Omental fat pad (tissue), 4 donors: ENCODE data around the gene CYBC1. TPM values are rescaled to one million over a fixed set of nuclear protein-coding genes. Genes with fewer than 3 reads are reported as not detected.
A peak's percentile ranks its signal among the peaks of the same experiment; 100 is the strongest.

Experiments
- ATAC-seq: fragments of 150-250 bp; one replicate; pipeline ENCODE4 v1.9.1; 2016; ENCODE audit warnings: mild to moderate bottlenecking, moderate library complexity; ENCODE audit not compliant: low FRiP score
- DNase-seq: peaks from one replicate; pipeline ENCODE4 v3.0.0-alpha.2; 2019; ENCODE audit warnings: low spot score
- CTCF ChIP-seq, 3 donors: fragments of 450-650 bp; IDR thresholded peaks; one replicate each; pipeline ENCODE4 v1.5.1; 2016 to 2017; ENCODE audit warnings: antibody characterized with exemption in 3 of 3, mild to moderate bottlenecking in 3 of 3, moderate library complexity in 2 of 3
- total RNA-seq, 4 donors: library from RNA; depleted of rRNA; stranded (reverse); fragments of >200 nt; gene quantifications; one replicate each; pipeline ENCODE4 v1.1.0, GENCODE V29; 2016

CYBC1 gene
- total RNA-seq, 4 donors from 2014 or later, result 43.8 to 74.6 (median 68.4) TPM

DNA sequence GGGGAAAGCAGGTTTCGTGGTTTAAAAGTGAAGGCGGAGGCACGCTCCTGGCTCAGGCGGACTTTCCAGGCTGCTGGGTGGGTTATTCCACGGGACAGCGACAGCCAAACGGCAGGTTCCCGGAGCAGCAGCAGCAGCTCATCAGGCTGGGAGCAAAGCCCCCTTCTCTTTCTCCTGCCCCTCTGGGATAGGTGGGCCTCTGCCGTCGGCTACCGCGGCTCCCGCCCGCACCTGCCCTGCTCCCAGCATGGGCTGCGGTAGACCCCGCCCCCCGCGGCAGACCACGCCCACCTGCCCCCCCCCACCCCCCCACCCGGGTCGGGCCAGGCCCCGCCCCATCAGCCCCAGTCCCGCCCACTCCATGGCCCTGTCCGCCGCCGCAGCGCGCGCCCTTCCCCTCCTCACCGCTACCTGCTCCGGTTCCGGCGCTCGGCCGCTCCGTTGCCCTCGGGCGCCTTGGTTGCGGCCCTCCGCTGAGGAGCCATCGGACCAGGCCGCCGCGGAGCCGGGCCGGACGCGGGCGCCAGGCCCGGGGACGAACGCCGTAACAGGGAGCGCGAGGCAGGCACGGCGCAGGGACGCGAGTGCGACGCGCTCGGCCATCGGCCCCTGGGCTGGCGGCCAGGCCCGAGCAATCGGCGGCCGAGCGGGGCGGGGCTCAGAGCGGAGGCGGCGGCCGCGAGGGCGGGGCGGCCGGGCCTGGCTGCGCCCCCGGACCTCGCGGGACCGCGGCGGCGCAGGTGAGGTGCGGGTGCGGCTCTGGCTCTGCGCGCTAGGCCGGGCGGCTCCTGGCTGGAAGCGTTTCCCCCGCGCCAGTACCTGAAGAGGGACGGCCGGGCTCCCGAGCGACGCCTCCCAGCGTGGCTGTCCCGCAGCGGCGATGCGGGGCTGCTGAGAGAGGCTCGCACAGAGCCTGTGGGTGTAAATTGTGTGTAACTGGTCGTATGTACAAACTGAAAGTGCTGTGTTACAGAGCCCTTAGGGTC lies 32.3 kb downstream of the CYBC1 start, which contains the start of the genes HEXD and OGFOD3:
Gene HEXD, plus strand, starts transcription at position 347 of the 986 bp plus-strand sequence. CDS start 1,453 bp downstream, outside the sequence.
Gene OGFOD3, minus strand, starts transcription at position 586 of the 986 bp plus-strand sequence. Its CDS starts 101 bp downstream, at position 485.
- TF ChIP-seq CTCF (IDR thresholded peaks at IDR 0.05), result no peak
- peak; percentile 95 for ATAC-seq

GRCh38 chr17:82416771-82417170 lies 33.8 kb downstream of the CYBC1 start:
- DNase-seq (no peak), ATAC-seq (no peak)
- no peak for TF ChIP-seq CTCF (IDR thresholded peaks at IDR 0.05)

More for the DNA sequence above, 32.3 kb downstream of the CYBC1 start, which contains the start of the genes HEXD and OGFOD3:
- DNase-seq, result no peak

GRCh38 chr17:82416264-82416663 lies 34.3 kb downstream of the CYBC1 start:
- no peak for TF ChIP-seq CTCF (IDR thresholded peaks at IDR 0.05)
- ATAC-seq (no peak), DNase-seq (no peak)

GRCh38 chr17:82415786-82416185 lies 34.8 kb downstream of the CYBC1 start:
- no peak for TF ChIP-seq CTCF (IDR thresholded peaks at IDR 0.05)
- DNase-seq, result no peak
- ATAC-seq, result no peak

- DNase-seq (no peak), ATAC-seq (no peak)
- TF ChIP-seq CTCF (IDR thresholded peaks at IDR 0.05), result no peak
These were observed 35.2 kb downstream of the CYBC1 start for GRCh38 chr17:82415336-82415735.

DNA sequence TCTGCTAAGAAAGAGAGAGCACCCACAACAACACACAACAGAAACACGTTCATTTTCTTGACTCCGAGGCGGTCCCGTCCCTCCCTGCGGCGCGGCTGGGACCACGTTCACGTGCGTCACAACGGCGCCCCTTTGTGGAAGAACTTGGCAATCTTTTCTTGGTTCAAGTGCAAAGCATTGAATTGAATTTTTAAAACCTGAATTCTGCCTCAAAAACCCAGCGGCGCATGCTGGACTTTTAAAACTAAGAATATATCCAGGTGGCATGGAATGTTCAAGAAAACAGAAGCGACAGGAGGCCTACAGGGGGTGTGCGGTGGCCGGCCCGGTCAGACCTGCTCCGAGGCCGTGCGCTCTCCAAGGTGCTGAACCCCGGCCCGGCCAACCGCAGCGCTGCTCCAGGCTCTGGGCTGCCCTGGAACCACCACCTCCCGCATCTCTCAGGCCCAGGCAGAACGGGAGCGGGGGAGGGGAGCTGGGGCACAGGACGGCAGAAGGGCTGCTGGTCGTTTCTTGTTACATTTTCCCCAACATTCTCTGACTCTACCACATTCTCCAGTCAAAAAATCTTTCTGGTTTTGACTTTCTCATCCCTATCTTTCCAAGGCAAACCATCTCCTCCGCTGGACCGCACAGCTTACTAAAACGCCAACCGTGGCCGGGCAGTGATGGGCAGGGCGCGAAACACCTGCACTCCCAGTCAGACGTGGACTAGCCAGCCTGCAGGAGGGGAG lies 35.8 kb downstream of the CYBC1 start:
- peak; percentile 58 for ATAC-seq
- TF ChIP-seq CTCF (IDR thresholded peaks at IDR 0.05), result peak in 1 of 3 donors; percentile 19
- DNase-seq, result peak; percentile 46
